SK-N-SH (cell line): ENCODE data around the gene FAF2. TPM values are rescaled to one million over a fixed set of nuclear protein-coding genes. Genes with fewer than 3 reads are reported as not detected.

Experiments
- CTCF ChIA-PET: fragments of 300-600, 350-600 bp; formaldehyde crosslinking; extraction: SDS; loops from one replicate; lab custom pipeline; 2021; lab: Yijun Ruan, JAX
- POLR2A ChIA-PET: fragments of 350-600 bp; sonication (Branson Sonifier 250); formaldehyde crosslinking; extraction: SDS; loops from one replicate; lab custom pipeline; 2020; ENCODE audit warnings: antibody characterized with exemption, inconsistent platforms; lab: Yijun Ruan, JAX
- DNase-seq: peaks from one replicate; pipeline ENCODE4 v3.0.0; 2012
- H2AFZ ChIP-seq: fragments of 200-600 bp; sonication (generic); 2 replicates; pipeline ENCODE4 v1.8.1; 2016; ENCODE audit warnings: antibody characterized with exemption, mild to moderate bottlenecking, low read depth
- H3F3A ChIP-seq: fragments of 200-600 bp; sonication (generic); replicated peaks from 2 replicates; pipeline ENCODE3; 2016; ENCODE audit warnings: antibody characterized with exemption, mild to moderate bottlenecking; ENCODE audit not compliant: insufficient read depth
- H3K27ac ChIP-seq, 2 experiments: fragments of 200-500 bp in 1 of 2; fragments of 200-600 bp in 1 of 2; sonication (Bioruptor generic) in 1 of 2; sonication (generic), shearing (Covaris generic) in 1 of 2; 2 replicates each; pipeline versions ENCODE4 v1.5.1 to v1.6.1; 2014 to 2016; ENCODE audit warnings: low read depth in 2 of 2, inconsistent platforms in 1 of 2, low read length in 1 of 2, mild to moderate bottlenecking in 1 of 2, mixed read lengths in 1 of 2
- H3K27me3 ChIP-seq: fragments of 200-600 bp; sonication (generic), shearing (Covaris generic); 2 replicates; pipeline ENCODE4 v1.6.1; 2016; ENCODE audit warnings: mixed run types; ENCODE audit not compliant: insufficient read depth
- H3K36me3 ChIP-seq, 2 experiments: fragments of 200-500 bp in 1 of 2; fragments of 200-600 bp in 1 of 2; sonication (Bioruptor generic) in 1 of 2; sonication (generic) in 1 of 2; replicated peaks in 1 of 2; 2 replicates each; pipeline versions ENCODE3 to v1.5.1; 2014 to 2016; ENCODE audit warnings: low read length in 1 of 2, mild to moderate bottlenecking in 1 of 2; ENCODE audit not compliant: insufficient read depth in 2 of 2, control insufficient read depth in 1 of 2
- H3K4me1 ChIP-seq, 2 experiments: fragments of 200-500 bp in 1 of 2; fragments of 200-600 bp in 1 of 2; sonication (Bioruptor generic) in 1 of 2; sonication (generic), shearing (Covaris generic) in 1 of 2; 2 replicates each; pipeline versions ENCODE4 v1.5.1 to v1.6.1; 2014 to 2016; ENCODE audit warnings: low read depth in 1 of 2, low read length in 1 of 2, mixed run types in 1 of 2; ENCODE audit not compliant: insufficient read depth in 2 of 2, control insufficient read depth in 1 of 2
- H3K4me2 ChIP-seq: fragments of 200-600 bp; sonication (generic), shearing (Covaris generic); 2 replicates; pipeline ENCODE4 v1.6.1; 2017; ENCODE audit warnings: mixed run types
- H3K4me3 ChIP-seq, 2 experiments: fragments of 200-500 bp in 1 of 2; fragments of 200-600 bp in 1 of 2; sonication (Bioruptor generic) in 1 of 2; sonication (generic), shearing (Covaris generic) in 1 of 2; 2 replicates each; pipeline versions ENCODE4 v1.5.1 to v1.8.1; 2014 to 2016; ENCODE audit warnings: low read depth in 2 of 2, inconsistent platforms in 1 of 2, low read length in 1 of 2, mild to moderate bottlenecking in 1 of 2, mixed read lengths in 1 of 2, moderate library complexity in 1 of 2
- H3K79me2 ChIP-seq: fragments of 200-600 bp; sonication (generic); 2 replicates; pipeline ENCODE4 v1.8.1; 2017; ENCODE audit warnings: mild to moderate bottlenecking; ENCODE audit not compliant: insufficient read depth
- H3K9ac ChIP-seq: fragments of 200-600 bp; sonication (generic); 2 replicates; pipeline ENCODE4 v1.6.1; 2017; ENCODE audit warnings: mixed run types
- H3K9me2 ChIP-seq: fragments of 200-600 bp; sonication (generic); 2 replicates; pipeline ENCODE4 v1.6.1; 2017; ENCODE audit warnings: mixed run types
- H3K9me3 ChIP-seq: fragments of 200-600 bp; sonication (generic); 2 replicates; pipeline ENCODE4 v1.6.1; 2017; ENCODE audit warnings: mixed run types, mild to moderate bottlenecking, moderate library complexity
- H4K20me1 ChIP-seq: fragments of 200-600 bp; sonication (generic); 2 replicates; pipeline ENCODE4 v1.6.1; 2017; ENCODE audit warnings: mild to moderate bottlenecking, mixed run types; ENCODE audit not compliant: insufficient read depth
- ELF1 ChIP-seq: IDR thresholded peaks from 2 replicates; pipeline ENCODE4 v1.4.0; 2012
- EP300 ChIP-seq, 2 experiments: IDR thresholded peaks; 2 replicates each; pipeline versions ENCODE4 v1.4.0 to v1.6.1; 2012; ENCODE audit warnings: borderline replicate concordance in 1 of 2, low read depth in 1 of 2, low read length in 1 of 2
- FOSL2 ChIP-seq: IDR thresholded peaks from 2 replicates; pipeline ENCODE4 v1.4.0; 2012; ENCODE audit warnings: low read depth, mild to moderate bottlenecking, moderate library complexity, borderline replicate concordance
- FOXM1 ChIP-seq: IDR thresholded peaks from 2 replicates; pipeline ENCODE4 v1.4.0; 2012; ENCODE audit warnings: low read depth, mild to moderate bottlenecking
- GABPA ChIP-seq: IDR thresholded peaks from 2 replicates; pipeline ENCODE4 v1.4.0; 2012; ENCODE audit warnings: low read depth, mild to moderate bottlenecking
- GATA2 ChIP-seq: sonication (generic); formaldehyde crosslinking; IDR thresholded peaks from 2 replicates; pipeline ENCODE4 v1.5.0; 2020; ENCODE audit warnings: mild to moderate bottlenecking, missing genetic modification reagents
- MEF2A ChIP-seq: IDR thresholded peaks from 2 replicates; pipeline ENCODE4 v1.4.0; 2012; ENCODE audit warnings: low read depth, borderline replicate concordance
- MXI1 ChIP-seq: IDR thresholded peaks from 2 replicates; pipeline ENCODE4 v1.6.1; 2012; ENCODE audit warnings: mild to moderate bottlenecking, low read depth, low read length, improper control_type of control experiment
- NRF1 ChIP-seq: IDR thresholded peaks from 2 replicates; pipeline ENCODE4 v1.6.1; 2012; ENCODE audit warnings: low read depth, mild to moderate bottlenecking, low read length
- PBX3 ChIP-seq: IDR thresholded peaks from 2 replicates; pipeline ENCODE4; 2012
- POLR2AphosphoS5 ChIP-seq: IDR thresholded peaks from 2 replicates; pipeline ENCODE4 v1.6.1; 2012; ENCODE audit warnings: low read depth, low read length
- RCOR1 ChIP-seq: fragments of 150-350 bp; IDR thresholded peaks from 2 replicates; pipeline ENCODE4 v1.6.1; 2017; ENCODE audit warnings: antibody characterized with exemption, low read length
- RFX5 ChIP-seq: IDR thresholded peaks from 2 replicates; pipeline ENCODE4 v1.6.1; 2012; ENCODE audit warnings: mild to moderate bottlenecking, improper control_type of control experiment, low read length
- SIN3A ChIP-seq: IDR thresholded peaks from 2 replicates; pipeline ENCODE4 v1.6.1; 2012; ENCODE audit warnings: low read depth, mild to moderate bottlenecking, low read length, moderate library complexity, borderline replicate concordance
- USF2 ChIP-seq: fragments of 150-350 bp; IDR thresholded peaks from 2 replicates; pipeline ENCODE4 v1.6.1; 2017; ENCODE audit warnings: antibody characterized with exemption, low read length, low read depth, borderline replicate concordance
- YY1 ChIP-seq: IDR thresholded peaks from 2 replicates; pipeline ENCODE4 v1.4.0; 2012; ENCODE audit warnings: low read depth, mild to moderate bottlenecking
- WGBS: methylation state at CpG from one replicate; pipeline ENCODE4 v1.1.6; 2017; ENCODE audit warnings: low lambda C conversion rate; 5-methylcytosine and 5-hydroxymethylcytosine counted together
- polyA plus RNA-seq, 3 experiments: library from polyadenylated mRNA; depleted of rRNA; stranded (reverse); fragments of >200 nt; gene quantifications; 2 replicates each; pipeline ENCODE4 v1.2.3, GENCODE V29; 2012

FAF2 gene
- polyA plus RNA-seq, 1 of the 3 experiments (the other 2 are of a cell fraction): 25.5 TPM

GRCh38 chr5:176499273-176499672 is 51.1 kb downstream of the FAF2 start:
- ChIA-PET CTCF (no interaction called here), POLR2A (no interaction called here)
- peaks cover 65 to 73% of the 10 kb centered on the region in 2 experiments for H3K36me3 ChIP-seq
- H3K9ac ChIP-seq: no peak overlapping the region
- no peak overlapping the region for H3K27ac ChIP-seq
- H3K9me3 ChIP-seq: no peaks in the 10 kb centered on the region
- H3K4me2 ChIP-seq: no peak overlapping the region
- H3K4me1 ChIP-seq: 0 out of 4 replicates have a peak, but pooled peaks cover 0 to 3% of the 10 kb centered on the region in 2 experiments
- WGBS: 94% methylated on average over 5 of the region's 5 CpGs
- H2AFZ ChIP-seq: no peak overlapping the region
- H3K9me2 ChIP-seq: no peaks in the 10 kb centered on the region
- H3F3A ChIP-seq: no peaks in the 10 kb centered on the region
- no peaks in the 10 kb centered on the region for H4K20me1 ChIP-seq
- H3K27me3 ChIP-seq: no peaks in the 10 kb centered on the region
- H3K79me2 ChIP-seq: no peaks in the 10 kb centered on the region
- H3K4me3 ChIP-seq: no peak overlapping the region
- TF ChIP-seq RFX5 (no peak), RCOR1 (no peak), ELF1 (no peak), GATA2 (CRISPR knock-in tag) (no peak), NRF1 (no peak), SIN3A (no peak), FOSL2 (no peak), MEF2A (no peak), YY1 (no peak), USF2 (no peak), PBX3 (no peak), POLR2AphosphoS5 (no peak), GABPA (no peak), MXI1 (no peak), EP300 (IDR thresholded peaks at IDR 0.05; ENCODE audit: borderline replicate concordance in 1 of 2, low read depth in 1 of 2, low read length in 1 of 2) (no peak)
- no peak for DNase-seq

GRCh38 chr5:176500511-176500910 is 52.3 kb downstream of the FAF2 start:
- Histone ChIP-seq H3K4me3 (no peak overlapping the region), H3K4me1 (0 out of 4 replicates have a peak, but pooled peaks cover 0 to 3% of the 10 kb centered on the region in 2 experiments), H3K4me2 (no peak overlapping the region), H3K79me2 (no peaks in the 10 kb centered on the region), H2AFZ (no peak overlapping the region), H3K27ac (no peak overlapping the region), H3K9ac (no peak overlapping the region)
- no peak for DNase-seq
- TF ChIP-seq RFX5: no peak
- TF ChIP-seq FOXM1: no peak
- TF ChIP-seq, all 33 proteins: peak for 0
- ChIA-PET CTCF (no interaction called here), POLR2A (no interaction called here)
- no peaks in the 10 kb centered on the region for H3K27me3 ChIP-seq
- 96% methylated on average over 3 of the region's 3 CpGs for WGBS
- no peaks in the 10 kb centered on the region for H3K9me3 ChIP-seq
- no peaks in the 10 kb centered on the region for H3K9me2 ChIP-seq
- peaks cover 55 to 78% of the 10 kb centered on the region in 2 experiments for H3K36me3 ChIP-seq
- H3F3A ChIP-seq: no peaks in the 10 kb centered on the region
- H4K20me1 ChIP-seq: no peaks in the 10 kb centered on the region
